B cell (primary cell): ENCODE data around the gene KCNJ18. TPM values are rescaled to one million over a fixed set of nuclear protein-coding genes. Genes with fewer than 3 reads are reported as not detected.
"Not testable (repeated sequence)": the region's sequence is repeated elsewhere in the genome, so short reads cannot be mapped to it uniquely, and the experiment has no call there.

ENCODE experiments used
- ATAC-seq: fragments of 200-7000 bp; cut with Tn5 transposase; one replicate; pipeline ENCODE4 v1.10.0; 2021; ENCODE audit warnings: low read depth, mild to moderate bottlenecking, moderate number of reproducible peaks, moderate library complexity
- CTCF ChIA-PET: fragments of 350-600 bp; sonication (Branson Sonifier 250); formaldehyde crosslinking; loops from one replicate; lab custom pipeline; 2021; ENCODE audit warnings: antibody characterized with exemption, inconsistent platforms; lab: Charles Lee
- POLR2A ChIA-PET: fragments of 350-600 bp; sonication (Branson Sonifier 250); formaldehyde crosslinking; loops from one replicate; lab custom pipeline; 2021; ENCODE audit warnings: antibody characterized with exemption; lab: Charles Lee
- DNase-seq: peaks from one replicate; pipeline ENCODE4 v3.0.0; 2013
- H2AFZ ChIP-seq: 2 replicates; pipeline ENCODE4 v1.6.1; 2012; ENCODE audit warnings: mild to moderate bottlenecking, low read depth, low read length; ENCODE audit not compliant: insufficient read depth, poor library complexity, severe bottlenecking
- H3K27ac ChIP-seq, 2 donors: 1 replicate in 1 of 2; 2 replicates in 1 of 2; pipeline ENCODE4 v1.5.1; 2012 to 2013; ENCODE audit warnings: low read length in 2 of 2, mild to moderate bottlenecking in 2 of 2, moderate library complexity in 1 of 2
- H3K27me3 ChIP-seq, 4 experiments: fragments of 200-600 bp in 1 of 4; sonication (generic) in 1 of 4; replicated peaks in 1 of 4; 1 replicate in 2 of 4; 2 replicates in 2 of 4; pipeline versions ENCODE4 v1.6.1 to v1.7.0; 2013 to 2016; ENCODE audit warnings: low read length in 3 of 4, mild to moderate bottlenecking in 2 of 4, mixed read lengths in 1 of 4, moderate library complexity in 1 of 4; ENCODE audit not compliant: insufficient read depth in 4 of 4, control insufficient read depth in 3 of 4; ENCODE audit errors: control extremely low read depth in 1 of 4
- H3K36me3 ChIP-seq, 2 experiments: replicated peaks in 1 of 2; 1 replicate in 1 of 2; 2 replicates in 1 of 2; pipeline versions ENCODE4 v1.6.1 to v1.7.1; 2013; ENCODE audit warnings: low read length in 1 of 2; ENCODE audit not compliant: insufficient read depth in 2 of 2, control insufficient read depth in 1 of 2; ENCODE audit errors: control extremely low read depth in 1 of 2, extremely low read depth in 1 of 2
- H3K4me1 ChIP-seq, 2 donors: fragments of 200-600 bp in 1 of 2; sonication (generic) in 1 of 2; 1 replicate in 1 of 2; 2 replicates in 1 of 2; pipeline versions ENCODE4 v1.5.1 to v1.6.1; 2013 to 2017; ENCODE audit warnings: low read length in 2 of 2; ENCODE audit not compliant: control insufficient read depth in 2 of 2, insufficient read depth in 2 of 2
- H3K4me2 ChIP-seq: replicated peaks from 2 replicates; pipeline ENCODE3; 2012; ENCODE audit warnings: mild to moderate bottlenecking, low read depth, low read length; ENCODE audit not compliant: poor library complexity, severe bottlenecking
- H3K4me3 ChIP-seq, 5 experiments: fragments of 200-600 bp in 1 of 5; sonication (generic) in 1 of 5; 1 replicate in 3 of 5; 2 replicates in 2 of 5; pipeline versions ENCODE4 v1.5.1 to v1.7.0; 2011 to 2016; ENCODE audit warnings: low read length in 4 of 5, mild to moderate bottlenecking in 4 of 5, low read depth in 2 of 5, control low read depth in 1 of 5, moderate library complexity in 1 of 5; ENCODE audit not compliant: insufficient read depth in 1 of 5; ENCODE audit errors: control extremely low read depth in 1 of 5, extremely low read depth in 1 of 5
- H3K79me2 ChIP-seq: fragments of 200-600 bp; sonication (generic); one replicate; pipeline ENCODE4 v1.6.0; 2016; ENCODE audit warnings: low read length; ENCODE audit not compliant: control insufficient read depth, insufficient read depth
- H3K9ac ChIP-seq: fragments of 200-600 bp; sonication (generic); 2 replicates; pipeline ENCODE4 v1.6.1; 2017; ENCODE audit warnings: mild to moderate bottlenecking, low read length, moderate library complexity
- H3K9me3 ChIP-seq, 3 donors: one replicate each; pipeline versions ENCODE4 v1.6.1 to v1.7.1; 2013; ENCODE audit warnings: low read length in 2 of 3; ENCODE audit not compliant: control insufficient read depth in 2 of 3, insufficient read depth in 1 of 3; ENCODE audit errors: control extremely low read depth in 1 of 3
- H4K20me1 ChIP-seq: 2 replicates; pipeline ENCODE4 v1.6.0; 2012; ENCODE audit warnings: mild to moderate bottlenecking, low read length; ENCODE audit not compliant: insufficient read depth, control insufficient read depth, poor library complexity, severe bottlenecking
- H3K27ac Mint-ChIP-seq: one replicate; pipeline ENCODE4 v1.8.0; 2021; ENCODE audit warnings: mixed read lengths
- H3K27me3 Mint-ChIP-seq: one replicate; pipeline ENCODE4 v1.8.0; 2021; ENCODE audit warnings: mixed read lengths
- H3K4me1 Mint-ChIP-seq: one replicate; pipeline ENCODE4 v1.8.0; 2021; ENCODE audit warnings: mixed read lengths
- H3K4me3 Mint-ChIP-seq: one replicate; pipeline ENCODE4 v1.8.0; 2021; ENCODE audit warnings: mixed read lengths
- H3K9me3 Mint-ChIP-seq: one replicate; pipeline ENCODE4 v1.8.0; 2022; ENCODE audit warnings: mixed read lengths; ENCODE audit not compliant: insufficient read depth
- WGBS: methylation state at CpG from one replicate; pipeline ENCODE4 v1.1.5; 2013; ENCODE audit warnings: missing lambda C conversion rate; ENCODE audit not compliant: insufficient coverage; 5-methylcytosine and 5-hydroxymethylcytosine counted together
- intact Hi-C: fragments of 100-400 bp; cut with micrococcal nuclease; formaldehyde crosslinking; loops from one replicate; pipeline ENCODE4 v1.10.0; 2022
- polyA plus RNA-seq: library from polyadenylated mRNA; depleted of rRNA; stranded (reverse); fragments of >200 nt; gene quantifications from 2 replicates; pipeline ENCODE4 v1.2.3, GENCODE V29; 2012
- total RNA-seq, 2 donors: library from RNA; stranded (reverse); fragments of 120-200 nt in 1 of 2; gene quantifications; 1 replicate in 1 of 2; 2 replicates in 1 of 2; pipeline versions ENCODE4 v1.2.3 to v1.2.4, GENCODE V29; 2013 to 2022

The KCNJ18 gene
- total and polyA plus RNA-seq, 2 donors (not counting 1 experiment from before 2014, with no cell fraction given): not detected

GRCh38 chr17:21709994-21710393 lies 17.7 kb downstream of the KCNJ18 start:
- H3K4me3 ChIP-seq, ATAC-seq, H3K36me3 ChIP-seq, H3K9me3 Mint-ChIP-seq, H3K27ac Mint-ChIP-seq, H3K4me2 ChIP-seq, H3K4me3 Mint-ChIP-seq, H3K27me3 Mint-ChIP-seq, H3K4me1 ChIP-seq, H3K79me2 ChIP-seq, H3K9ac ChIP-seq, POLR2A ChIA-PET, H3K4me1 Mint-ChIP-seq, H3K27me3 ChIP-seq, H4K20me1 ChIP-seq, H3K27ac ChIP-seq, intact Hi-C loops, DNase-seq, H2AFZ ChIP-seq, CTCF ChIA-PET: not testable (repeated sequence)
- H3K9me3 ChIP-seq: peaks cover 0 to 25% (median 0%) of the 10 kb centered on the region in 3 donors
- 32% methylated on average over 2 of the region's 8 CpGs for WGBS

- ATAC-seq, H3K9ac ChIP-seq, H3K27ac Mint-ChIP-seq, H3K4me1 Mint-ChIP-seq, H3K27me3 ChIP-seq, H3K4me1 ChIP-seq, DNase-seq, H3K27ac ChIP-seq, H3K27me3 Mint-ChIP-seq, CTCF ChIA-PET, H3K4me2 ChIP-seq, H3K9me3 Mint-ChIP-seq, H3K4me3 Mint-ChIP-seq, H3K79me2 ChIP-seq, intact Hi-C loops, H2AFZ ChIP-seq, POLR2A ChIA-PET, H3K4me3 ChIP-seq, H4K20me1 ChIP-seq, H3K36me3 ChIP-seq: not testable (repeated sequence)
- 96% methylated on average over 3 of the region's 3 CpGs for whole genome bisulfite sequencing
- H3K9me3 ChIP-seq: peaks cover 0 to 23% (median 0%) of the 10 kb centered on the region in 3 donors
Measured at GRCh38 chr17:21710486-21710885, 18.2 kb downstream of the KCNJ18 start.
